Testis (tissue), 2 donors: Measurements from ENCODE around the gene SPRYD3.

Experiments
- POLR2A ChIP-seq: fragments of 450-650 bp; IDR thresholded peaks from one replicate; pipeline ENCODE4 v1.6.1; 2017; ENCODE audit warnings: antibody characterized with exemption, mild to moderate bottlenecking, moderate library complexity
- TF ChIP-seq, protein P1 (sequence below), 3 experiments: fragments of 450-650 bp in 2 of 3; fragments of 200-600 bp in 1 of 3; sonication (generic) in 1 of 3; IDR thresholded peaks; one replicate each; pipeline ENCODE4 v1.5.1; 2016 to 2019; ENCODE audit warnings: antibody characterized with exemption in 3 of 3, mild to moderate bottlenecking in 2 of 3, moderate library complexity in 1 of 3

DNA sequence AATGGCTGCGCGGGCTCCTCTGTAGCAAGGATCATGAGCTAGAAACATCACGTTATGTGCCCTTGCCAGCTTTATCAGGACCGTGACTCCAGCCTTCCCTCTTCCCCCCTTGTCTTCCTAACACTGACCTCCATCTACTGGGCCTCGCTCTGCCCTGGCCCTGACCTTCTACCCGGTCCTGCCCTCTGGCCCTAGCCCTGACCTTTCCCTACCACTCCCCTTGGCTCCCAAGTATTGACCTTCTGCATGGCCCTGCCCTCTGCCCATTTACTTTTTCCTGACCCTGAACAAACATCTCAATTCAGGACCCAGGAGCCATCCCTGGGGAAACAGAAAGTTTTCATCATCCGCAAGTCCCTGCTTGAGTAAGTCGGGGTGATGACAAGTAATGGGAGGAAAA is 26.1 kb upstream of the SPRYD3 start:
- TF ChIP-seq, protein P1, sequence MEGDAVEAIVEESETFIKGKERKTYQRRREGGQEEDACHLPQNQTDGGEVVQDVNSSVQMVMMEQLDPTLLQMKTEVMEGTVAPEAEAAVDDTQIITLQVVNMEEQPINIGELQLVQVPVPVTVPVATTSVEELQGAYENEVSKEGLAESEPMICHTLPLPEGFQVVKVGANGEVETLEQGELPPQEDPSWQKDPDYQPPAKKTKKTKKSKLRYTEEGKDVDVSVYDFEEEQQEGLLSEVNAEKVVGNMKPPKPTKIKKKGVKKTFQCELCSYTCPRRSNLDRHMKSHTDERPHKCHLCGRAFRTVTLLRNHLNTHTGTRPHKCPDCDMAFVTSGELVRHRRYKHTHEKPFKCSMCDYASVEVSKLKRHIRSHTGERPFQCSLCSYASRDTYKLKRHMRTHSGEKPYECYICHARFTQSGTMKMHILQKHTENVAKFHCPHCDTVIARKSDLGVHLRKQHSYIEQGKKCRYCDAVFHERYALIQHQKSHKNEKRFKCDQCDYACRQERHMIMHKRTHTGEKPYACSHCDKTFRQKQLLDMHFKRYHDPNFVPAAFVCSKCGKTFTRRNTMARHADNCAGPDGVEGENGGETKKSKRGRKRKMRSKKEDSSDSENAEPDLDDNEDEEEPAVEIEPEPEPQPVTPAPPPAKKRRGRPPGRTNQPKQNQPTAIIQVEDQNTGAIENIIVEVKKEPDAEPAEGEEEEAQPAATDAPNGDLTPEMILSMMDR (IDR thresholded peaks at IDR 0.05) = no peak
- no peak for TF ChIP-seq POLR2A
